Mesothelial cell of epicardium (in vitro differentiated cells): ENCODE results near the gene CXCR5. TPM values are rescaled to one million over a fixed set of nuclear protein-coding genes. Genes with fewer than 3 reads are reported as not detected.

ENCODE experiments used
- DNase-seq, 2 experiments: peaks; one replicate each; pipeline ENCODE4 v3.0.0; 2021; ENCODE audit warnings: low spot score in 2 of 2; ENCODE audit not compliant: unreplicated experiment in 2 of 2
- H3K27ac Mint-ChIP-seq: 2 replicates; pipeline ENCODE4 v1.8.0; 2021; ENCODE audit warnings: mixed read lengths
- H3K27me3 Mint-ChIP-seq: 2 replicates; pipeline ENCODE4 v1.8.0; 2021; ENCODE audit warnings: low read depth, mixed read lengths
- H3K36me3 Mint-ChIP-seq: 2 replicates; pipeline ENCODE4 v1.8.0; 2021; ENCODE audit warnings: mixed read lengths
- H3K4me1 Mint-ChIP-seq: 2 replicates; pipeline ENCODE4 v1.8.0; 2021; ENCODE audit warnings: mixed read lengths
- H3K4me3 Mint-ChIP-seq: 2 replicates; pipeline ENCODE4 v1.8.0; 2021; ENCODE audit warnings: mild to moderate bottlenecking, moderate library complexity, mixed read lengths
- H3K9me3 Mint-ChIP-seq: 2 replicates; pipeline ENCODE4 v1.8.0; 2021; ENCODE audit warnings: mixed read lengths
- total RNA-seq: library from RNA; stranded (reverse); gene quantifications from 3 replicates; pipeline ENCODE4 v1.2.1, GENCODE V29; 2021
- TF ChIP-seq, protein P1 (sequence below): fragments of 200-600 bp; sonication (generic); IDR thresholded peaks from one replicate; pipeline ENCODE4 v1.5.0; 2021; ENCODE audit warnings: antibody characterized with exemption; ENCODE audit not compliant: unreplicated experiment

Gene CXCR5
- total RNA-seq, 1 donor from 2014 or later, result not detected

DNA sequence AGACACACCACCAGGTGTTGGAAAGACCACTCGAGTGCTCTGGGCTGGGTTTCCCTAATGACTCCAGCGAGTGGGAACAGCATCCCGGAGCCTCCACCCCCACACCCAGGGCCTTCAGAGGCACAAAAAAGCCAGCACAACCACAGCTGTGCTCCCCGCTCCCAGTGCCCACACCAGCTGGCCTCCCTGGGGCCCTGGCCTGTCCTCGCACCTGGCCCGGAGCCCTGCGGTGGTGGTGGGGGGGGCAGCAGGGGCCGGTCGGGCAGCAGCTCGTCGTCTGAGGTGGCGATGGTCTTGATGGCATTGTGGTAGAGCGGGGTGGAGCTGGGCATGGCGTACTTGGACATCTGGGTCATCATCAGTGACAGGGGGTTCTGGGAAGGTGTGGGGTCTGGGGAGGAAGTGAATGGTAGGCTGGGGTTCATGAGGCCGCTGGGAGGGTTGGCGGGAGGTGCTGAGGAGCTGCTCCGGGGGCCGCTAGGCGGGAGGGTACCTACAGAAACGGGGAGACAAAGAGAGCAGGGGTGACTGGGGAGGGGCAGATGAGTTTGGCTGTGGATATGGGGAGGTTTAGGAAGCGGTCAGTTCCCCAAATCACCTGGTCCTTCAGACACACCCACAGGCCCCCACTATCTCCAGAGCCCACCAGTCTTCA lies 16.1 kb downstream of the CXCR5 start:
- Mint-ChIP-seq H3K36me3 (peaks cover 14% of the 10 kb centered on the region), H3K27ac (no peak overlapping the region), H3K9me3 (no peaks in the 10 kb centered on the region), H3K4me1 (peaks cover 3% of the 10 kb centered on the region), H3K27me3 (no peaks in the 10 kb centered on the region), H3K4me3 (no peak overlapping the region)
- TF ChIP-seq, protein P1, sequence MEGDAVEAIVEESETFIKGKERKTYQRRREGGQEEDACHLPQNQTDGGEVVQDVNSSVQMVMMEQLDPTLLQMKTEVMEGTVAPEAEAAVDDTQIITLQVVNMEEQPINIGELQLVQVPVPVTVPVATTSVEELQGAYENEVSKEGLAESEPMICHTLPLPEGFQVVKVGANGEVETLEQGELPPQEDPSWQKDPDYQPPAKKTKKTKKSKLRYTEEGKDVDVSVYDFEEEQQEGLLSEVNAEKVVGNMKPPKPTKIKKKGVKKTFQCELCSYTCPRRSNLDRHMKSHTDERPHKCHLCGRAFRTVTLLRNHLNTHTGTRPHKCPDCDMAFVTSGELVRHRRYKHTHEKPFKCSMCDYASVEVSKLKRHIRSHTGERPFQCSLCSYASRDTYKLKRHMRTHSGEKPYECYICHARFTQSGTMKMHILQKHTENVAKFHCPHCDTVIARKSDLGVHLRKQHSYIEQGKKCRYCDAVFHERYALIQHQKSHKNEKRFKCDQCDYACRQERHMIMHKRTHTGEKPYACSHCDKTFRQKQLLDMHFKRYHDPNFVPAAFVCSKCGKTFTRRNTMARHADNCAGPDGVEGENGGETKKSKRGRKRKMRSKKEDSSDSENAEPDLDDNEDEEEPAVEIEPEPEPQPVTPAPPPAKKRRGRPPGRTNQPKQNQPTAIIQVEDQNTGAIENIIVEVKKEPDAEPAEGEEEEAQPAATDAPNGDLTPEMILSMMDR, result no peak
- no peak for DNase-seq

DNA sequence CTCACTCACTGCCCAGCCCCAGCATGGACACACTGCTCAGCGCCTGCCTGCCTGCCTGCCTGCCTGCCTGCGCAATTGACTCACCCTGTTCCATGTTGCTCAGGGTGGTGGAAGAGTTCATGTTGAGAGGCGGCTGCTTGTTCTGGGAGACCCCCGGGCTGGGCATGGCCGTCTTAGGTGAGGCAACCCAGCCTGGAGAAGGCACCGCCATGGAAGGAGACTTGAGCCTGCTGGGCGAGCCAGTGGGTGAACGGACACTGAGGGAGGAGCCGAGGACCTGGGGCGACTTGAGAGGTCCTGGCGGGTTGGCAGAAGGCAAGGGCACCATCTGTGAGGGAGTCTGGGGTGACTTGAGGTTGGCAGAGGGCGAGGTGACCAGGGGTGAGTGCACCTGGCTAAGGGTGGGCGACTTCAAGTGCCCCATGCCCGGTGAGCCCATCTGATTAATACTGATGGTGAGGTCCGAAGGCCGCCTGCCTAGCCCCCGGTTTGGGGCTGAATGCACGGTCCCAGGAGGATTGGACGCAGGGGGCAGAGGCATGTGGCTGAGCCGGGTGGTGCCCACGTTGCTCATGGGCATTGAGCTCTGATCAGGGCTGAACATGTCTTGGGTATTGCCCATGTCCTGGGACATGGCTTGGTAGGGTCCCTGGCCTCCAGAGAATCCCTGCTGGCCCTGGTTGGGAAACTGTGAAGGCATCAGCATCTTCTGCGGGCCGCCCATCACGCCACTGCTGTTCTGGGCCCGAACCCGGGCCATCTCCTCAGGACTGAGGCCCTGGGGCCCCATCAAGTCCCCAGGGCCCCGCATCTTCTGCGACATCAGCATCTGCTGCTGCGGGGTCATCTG lies 17.1 kb downstream of the CXCR5 start:
- Mint-ChIP-seq H3K9me3 (no peaks in the 10 kb centered on the region), H3K4me3 (no peak overlapping the region), H3K4me1 (peaks cover 2% of the 10 kb centered on the region), H3K27ac (no peak overlapping the region), H3K36me3 (peaks cover 14% of the 10 kb centered on the region), H3K27me3 (no peaks in the 10 kb centered on the region)
- TF ChIP-seq, protein P1, result no peak
- DNase-seq, result no peak

DNA sequence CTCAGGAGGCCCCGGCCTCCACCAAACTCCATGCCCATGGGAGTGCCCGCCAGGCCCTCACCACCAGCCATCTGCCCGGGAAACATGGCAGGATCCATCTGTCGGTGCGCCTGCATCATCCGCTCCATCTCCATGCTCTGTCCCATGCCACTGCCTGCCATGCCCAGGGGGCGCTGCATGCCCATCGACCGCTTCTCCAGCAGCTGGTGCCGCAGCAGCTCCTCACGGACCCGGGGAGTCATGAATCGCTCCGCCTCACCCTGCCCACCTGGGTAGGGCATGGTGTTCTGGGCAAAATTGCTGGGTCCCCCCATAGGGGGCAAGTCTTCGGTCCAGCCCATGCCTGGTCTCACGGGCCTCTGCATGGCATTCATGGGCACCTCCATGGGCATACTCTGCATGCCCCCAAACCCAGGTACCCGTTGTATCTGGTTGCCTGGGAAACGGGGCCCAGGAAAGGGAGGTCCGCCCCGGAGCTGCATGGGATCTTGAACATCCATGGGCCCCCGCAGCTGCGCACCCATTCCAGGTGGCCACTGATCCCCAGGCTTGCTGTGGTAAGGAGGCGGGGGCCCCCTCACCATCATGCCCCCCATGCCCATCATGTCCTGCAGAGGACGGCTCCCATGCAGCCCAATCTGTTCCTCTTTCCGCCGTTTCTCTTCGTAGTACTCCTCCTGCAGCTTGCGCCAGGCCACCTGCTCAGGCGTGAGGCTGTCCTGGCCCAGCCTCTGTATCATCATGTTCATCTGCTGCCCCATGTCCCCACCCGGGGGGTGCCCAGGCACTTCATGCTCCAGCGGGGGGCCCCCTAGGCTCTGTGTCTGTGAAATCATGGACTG lies 18.0 kb downstream of the CXCR5 start:
- no peak overlapping the region for H3K27ac Mint-ChIP-seq
- H3K4me1 Mint-ChIP-seq, result no peaks in the 10 kb centered on the region
- no peaks in the 10 kb centered on the region for H3K9me3 Mint-ChIP-seq

DNA sequence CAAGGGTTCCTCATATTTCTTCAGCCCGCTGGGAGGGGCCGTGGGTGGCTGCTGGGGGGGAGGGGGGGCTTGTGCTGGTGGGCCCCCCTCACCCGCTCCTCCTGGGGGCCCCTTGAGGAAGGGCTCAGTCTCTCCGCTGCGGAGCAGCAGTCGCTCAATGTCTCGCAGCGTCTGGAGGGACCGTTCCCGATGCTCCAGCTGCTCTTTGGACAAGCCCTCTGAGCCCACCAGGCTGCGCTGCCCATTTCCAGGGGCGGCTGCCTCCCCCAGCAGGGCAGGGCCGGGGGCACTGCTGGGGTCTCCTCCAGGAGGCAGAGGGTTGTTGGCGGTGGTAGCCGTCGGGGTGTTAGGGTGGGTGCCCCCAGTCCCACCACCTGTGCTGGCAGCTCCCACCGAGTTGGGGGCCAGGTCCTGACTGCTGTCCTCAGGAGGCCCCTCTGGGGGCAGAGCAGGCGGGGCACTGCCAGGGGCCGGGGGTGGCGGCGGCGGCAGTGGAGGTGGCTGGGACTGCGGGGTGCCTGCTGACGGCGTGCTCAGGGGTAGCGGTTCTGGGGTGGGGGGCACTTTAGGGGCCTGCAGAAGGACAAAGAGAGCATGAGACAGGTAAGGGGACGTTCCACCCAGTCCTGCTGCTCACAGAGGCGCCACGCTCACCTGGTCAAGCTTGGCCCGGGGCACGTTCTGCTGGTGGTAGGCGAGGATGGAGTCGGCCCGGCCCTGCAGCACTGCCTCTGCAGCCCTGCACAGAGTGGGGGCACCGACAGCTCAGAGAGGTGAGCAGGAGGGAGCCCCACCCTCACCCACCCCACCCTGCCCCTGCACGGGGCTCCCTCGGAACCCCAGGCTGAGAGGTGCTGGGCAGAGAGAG lies 18.9 kb downstream of the CXCR5 start:
- H3K27me3 Mint-ChIP-seq, result no peaks in the 10 kb centered on the region
- no peak overlapping the region for H3K27ac Mint-ChIP-seq
- H3K9me3 Mint-ChIP-seq, result no peaks in the 10 kb centered on the region
- peaks cover 6% of the 10 kb centered on the region for H3K4me1 Mint-ChIP-seq
- TF ChIP-seq, protein P1, result no peak
- peaks cover 13% of the 10 kb centered on the region for H3K36me3 Mint-ChIP-seq
- DNase-seq, result no peak
- no peak overlapping the region for H3K4me3 Mint-ChIP-seq

More for the DNA sequence above, 18.0 kb downstream of the CXCR5 start:
- TF ChIP-seq, protein P1, result no peak
- Mint-ChIP-seq H3K27me3 (no peaks in the 10 kb centered on the region), H3K36me3 (peaks cover 16% of the 10 kb centered on the region), H3K4me3 (no peak overlapping the region)
- DNase-seq, result no peak
